HepG2 (cell line): ENCODE measurements around the gene LRP10. TPM values are rescaled to one million over a fixed set of nuclear protein-coding genes. Genes with fewer than 3 reads are reported as not detected.

ENCODE experiments used
- ETV6 ChIP-seq: sonication (generic); formaldehyde crosslinking; conservative IDR thresholded peaks from 2 replicates; pipeline ENCODE4 v1.4.0; 2020; ENCODE audit warnings: missing genetic modification reagents
- FOXC1 ChIP-seq: sonication (generic); formaldehyde crosslinking; IDR thresholded peaks from 2 replicates; pipeline ENCODE4 v1.8.0; 2022; ENCODE audit warnings: mild to moderate bottlenecking, missing genetic modification reagents, borderline replicate concordance
- HMGXB3 ChIP-seq: sonication (generic); formaldehyde crosslinking; IDR thresholded peaks from 2 replicates; pipeline ENCODE4 v1.4.0; 2020; ENCODE audit warnings: missing genetic modification reagents, borderline replicate concordance
- KLF13 ChIP-seq: sonication (generic); formaldehyde crosslinking; IDR thresholded peaks from 2 replicates; pipeline ENCODE4 v1.4.0; 2020; ENCODE audit warnings: mild to moderate bottlenecking, missing genetic modification reagents
- SALL1 ChIP-seq: sonication (generic); formaldehyde crosslinking; IDR thresholded peaks from 2 replicates; pipeline ENCODE4 v1.8.0; 2022; ENCODE audit warnings: mild to moderate bottlenecking, missing genetic modification reagents
- SOX6 ChIP-seq, 2 experiments: fragments of 450-650 bp in 1 of 2; sonication (generic) in 1 of 2; formaldehyde crosslinking in 1 of 2; IDR thresholded peaks; 2 replicates each; pipeline versions ENCODE4 v1.4.0 to v1.6.1; 2017 to 2020; ENCODE audit warnings: antibody characterized with exemption in 1 of 2, mild to moderate bottlenecking in 1 of 2, missing genetic modification reagents in 1 of 2
- SP4 ChIP-seq: sonication (generic); formaldehyde crosslinking; IDR thresholded peaks from 2 replicates; pipeline ENCODE4 v1.8.1; 2023; ENCODE audit warnings: mild to moderate bottlenecking, missing genetic modification reagents
- TEF ChIP-seq: sonication (generic); formaldehyde crosslinking; IDR thresholded peaks from 2 replicates; pipeline ENCODE4 v1.5.0; 2020; ENCODE audit warnings: missing genetic modification reagents
- ZNF225 ChIP-seq: sonication (generic); formaldehyde crosslinking; IDR thresholded peaks from 2 replicates; pipeline ENCODE4 v1.4.0; 2020; ENCODE audit warnings: mild to moderate bottlenecking, missing genetic modification reagents
- ZNF30 ChIP-seq: sonication (generic); formaldehyde crosslinking; IDR thresholded peaks from 2 replicates; pipeline ENCODE4 v1.5.0; 2020; ENCODE audit warnings: mild to moderate bottlenecking, missing genetic modification reagents
- polyA plus RNA-seq, 8 experiments: library from polyadenylated mRNA; depleted of rRNA in 3 of 8; stranded (reverse) in 7 of 8; unstranded in 1 of 8; fragments of >200 nt; fragmentation: Illumina TruSeq in 4 of 8; extraction: Trizol in 4 of 8; gene quantifications; 2 replicates each; pipeline versions ENCODE4 v1.2.1 to v1.2.3, GENCODE V29; 2011 to 2016; ENCODE audit warnings: low read depth in 4 of 8, missing spikeins in 1 of 8, mixed read lengths in 1 of 8; ENCODE audit not compliant: insufficient read depth in 1 of 8
- total RNA-seq, 5 experiments: library from RNA; depleted of rRNA; stranded (reverse); fragments of >200 nt; fragmentation: Illumina TruSeq; extraction: Trizol; gene quantifications; 2 replicates each; pipeline ENCODE4 v1.2.3, GENCODE V29; 2016; ENCODE audit warnings: low read depth in 1 of 5
- TF ChIP-seq, protein P1 (sequence below): sonication (generic); formaldehyde crosslinking; conservative IDR thresholded peaks from 2 replicates; pipeline ENCODE4 v1.8.0; 2022; ENCODE audit warnings: missing genetic modification reagents
- TF ChIP-seq, protein P2 (sequence below): sonication (generic); formaldehyde crosslinking; IDR thresholded peaks from 2 replicates; pipeline ENCODE4 v1.4.0; 2020; ENCODE audit warnings: missing genetic modification reagents, mild to moderate bottlenecking, borderline replicate concordance
- TF ChIP-seq, protein P3 (sequence below): sonication (generic); formaldehyde crosslinking; IDR thresholded peaks from 2 replicates; pipeline ENCODE4 v1.8.1; 2022; ENCODE audit warnings: mild to moderate bottlenecking, missing genetic modification reagents
- TF ChIP-seq, protein P4 (sequence below): sonication (generic); formaldehyde crosslinking; IDR thresholded peaks from 2 replicates; pipeline ENCODE4 v1.8.0; 2022; ENCODE audit warnings: mild to moderate bottlenecking, missing genetic modification reagents

The LRP10 gene
- total and polyA plus RNA-seq, 2 of the 13 experiments (the other 11 are each of a cell fraction or from before 2014, with no cell fraction given) = 16.9 to 45.2 TPM

- TF ChIP-seq ETV6 (CRISPR knock-in tag) (no peak), KLF13 (CRISPR knock-in tag) (no peak), SALL1 (CRISPR knock-in tag) (no peak; the same call in 1 of the 2 replicates), ZNF225 (no peak), ZNF30 (CRISPR knock-in tag) (no peak), SOX6 (IDR thresholded peaks at IDR 0.05) (no peak), SOX6 (CRISPR knock-in tag; IDR thresholded peaks at IDR 0.05) (no peak), SP4 (CRISPR knock-in tag) (no peak), TEF (CRISPR knock-in tag) (no peak), HMGXB3 (CRISPR knock-in tag) (peak; percentile 44; the same call in 1 of the 2 replicates), FOXC1 (CRISPR knock-in tag) (no peak)
- TF ChIP-seq, protein P1, sequence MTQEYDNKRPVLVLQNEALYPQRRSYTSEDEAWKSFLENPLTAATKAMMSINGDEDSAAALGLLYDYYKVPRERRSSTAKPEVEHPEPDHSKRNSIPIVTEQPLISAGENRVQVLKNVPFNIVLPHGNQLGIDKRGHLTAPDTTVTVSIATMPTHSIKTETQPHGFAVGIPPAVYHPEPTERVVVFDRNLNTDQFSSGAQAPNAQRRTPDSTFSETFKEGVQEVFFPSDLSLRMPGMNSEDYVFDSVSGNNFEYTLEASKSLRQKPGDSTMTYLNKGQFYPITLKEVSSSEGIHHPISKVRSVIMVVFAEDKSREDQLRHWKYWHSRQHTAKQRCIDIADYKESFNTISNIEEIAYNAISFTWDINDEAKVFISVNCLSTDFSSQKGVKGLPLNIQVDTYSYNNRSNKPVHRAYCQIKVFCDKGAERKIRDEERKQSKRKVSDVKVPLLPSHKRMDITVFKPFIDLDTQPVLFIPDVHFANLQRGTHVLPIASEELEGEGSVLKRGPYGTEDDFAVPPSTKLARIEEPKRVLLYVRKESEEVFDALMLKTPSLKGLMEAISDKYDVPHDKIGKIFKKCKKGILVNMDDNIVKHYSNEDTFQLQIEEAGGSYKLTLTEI (CRISPR knock-in tag) = no peak
- TF ChIP-seq, protein P2, sequence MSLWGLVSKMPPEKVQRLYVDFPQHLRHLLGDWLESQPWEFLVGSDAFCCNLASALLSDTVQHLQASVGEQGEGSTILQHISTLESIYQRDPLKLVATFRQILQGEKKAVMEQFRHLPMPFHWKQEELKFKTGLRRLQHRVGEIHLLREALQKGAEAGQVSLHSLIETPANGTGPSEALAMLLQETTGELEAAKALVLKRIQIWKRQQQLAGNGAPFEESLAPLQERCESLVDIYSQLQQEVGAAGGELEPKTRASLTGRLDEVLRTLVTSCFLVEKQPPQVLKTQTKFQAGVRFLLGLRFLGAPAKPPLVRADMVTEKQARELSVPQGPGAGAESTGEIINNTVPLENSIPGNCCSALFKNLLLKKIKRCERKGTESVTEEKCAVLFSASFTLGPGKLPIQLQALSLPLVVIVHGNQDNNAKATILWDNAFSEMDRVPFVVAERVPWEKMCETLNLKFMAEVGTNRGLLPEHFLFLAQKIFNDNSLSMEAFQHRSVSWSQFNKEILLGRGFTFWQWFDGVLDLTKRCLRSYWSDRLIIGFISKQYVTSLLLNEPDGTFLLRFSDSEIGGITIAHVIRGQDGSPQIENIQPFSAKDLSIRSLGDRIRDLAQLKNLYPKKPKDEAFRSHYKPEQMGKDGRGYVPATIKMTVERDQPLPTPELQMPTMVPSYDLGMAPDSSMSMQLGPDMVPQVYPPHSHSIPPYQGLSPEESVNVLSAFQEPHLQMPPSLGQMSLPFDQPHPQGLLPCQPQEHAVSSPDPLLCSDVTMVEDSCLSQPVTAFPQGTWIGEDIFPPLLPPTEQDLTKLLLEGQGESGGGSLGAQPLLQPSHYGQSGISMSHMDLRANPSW (CRISPR knock-in tag) = no peak
- TF ChIP-seq, protein P3, sequence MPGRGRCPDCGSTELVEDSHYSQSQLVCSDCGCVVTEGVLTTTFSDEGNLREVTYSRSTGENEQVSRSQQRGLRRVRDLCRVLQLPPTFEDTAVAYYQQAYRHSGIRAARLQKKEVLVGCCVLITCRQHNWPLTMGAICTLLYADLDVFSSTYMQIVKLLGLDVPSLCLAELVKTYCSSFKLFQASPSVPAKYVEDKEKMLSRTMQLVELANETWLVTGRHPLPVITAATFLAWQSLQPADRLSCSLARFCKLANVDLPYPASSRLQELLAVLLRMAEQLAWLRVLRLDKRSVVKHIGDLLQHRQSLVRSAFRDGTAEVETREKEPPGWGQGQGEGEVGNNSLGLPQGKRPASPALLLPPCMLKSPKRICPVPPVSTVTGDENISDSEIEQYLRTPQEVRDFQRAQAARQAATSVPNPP (CRISPR knock-in tag) = no peak
- TF ChIP-seq, protein P4, sequence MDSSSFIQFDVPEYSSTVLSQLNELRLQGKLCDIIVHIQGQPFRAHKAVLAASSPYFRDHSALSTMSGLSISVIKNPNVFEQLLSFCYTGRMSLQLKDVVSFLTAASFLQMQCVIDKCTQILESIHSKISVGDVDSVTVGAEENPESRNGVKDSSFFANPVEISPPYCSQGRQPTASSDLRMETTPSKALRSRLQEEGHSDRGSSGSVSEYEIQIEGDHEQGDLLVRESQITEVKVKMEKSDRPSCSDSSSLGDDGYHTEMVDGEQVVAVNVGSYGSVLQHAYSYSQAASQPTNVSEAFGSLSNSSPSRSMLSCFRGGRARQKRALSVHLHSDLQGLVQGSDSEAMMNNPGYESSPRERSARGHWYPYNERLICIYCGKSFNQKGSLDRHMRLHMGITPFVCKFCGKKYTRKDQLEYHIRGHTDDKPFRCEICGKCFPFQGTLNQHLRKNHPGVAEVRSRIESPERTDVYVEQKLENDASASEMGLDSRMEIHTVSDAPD (CRISPR knock-in tag) = no peak
These were observed 28.7 kb downstream of the LRP10 start (continued) for GRCh38 chr14:22900081-22900799.
